IPS-18c (cell line): Measurements from ENCODE around the gene PAX4.

Experiments used
- H3K4me3 ChIP-seq: 2 replicates; pipeline ENCODE4 v1.7.0; 2013; ENCODE audit warnings: low read depth, mild to moderate bottlenecking, low read length, moderate library complexity; ENCODE audit not compliant: insufficient read depth
- H3K9me3 ChIP-seq: one replicate; pipeline ENCODE4 v1.6.1; 2013; ENCODE audit warnings: mild to moderate bottlenecking, low read length, moderate library complexity; ENCODE audit not compliant: control insufficient read depth, insufficient read depth

PAX4 gene

GRCh38 chr7:127592550-127592949 is 25.4 kb downstream of the PAX4 start:
- no peak overlapping the region for H3K4me3 ChIP-seq
- peaks cover 4% of the 10 kb centered on the region for H3K9me3 ChIP-seq

GRCh38 chr7:127591591-127591990 is 26.4 kb downstream of the PAX4 start:
- Histone ChIP-seq H3K4me3 (no peak overlapping the region), H3K9me3 (peaks cover 4% of the 10 kb centered on the region)

- Histone ChIP-seq H3K4me3 (no peak overlapping the region), H3K9me3 (peaks cover 4% of the 10 kb centered on the region)
These were observed 26.8 kb downstream of the PAX4 start for GRCh38 chr7:127591189-127591588.

- peaks cover 4% of the 10 kb centered on the region for H3K9me3 ChIP-seq
- no peak overlapping the region for H3K4me3 ChIP-seq
These were observed 28.0 kb downstream of the PAX4 start for GRCh38 chr7:127589896-127590295.

GRCh38 chr7:127588697-127589482 is 29.1 kb downstream of the PAX4 start:
- H3K4me3 ChIP-seq: peak overlapping the region; percentile 63
- H3K9me3 ChIP-seq: no peaks in the 10 kb centered on the region

- peak within 1 kb of the TSS; percentile 63 for H3K4me3 ChIP-seq
- no peaks in the 10 kb centered on the region for H3K9me3 ChIP-seq
These were observed 29.8 kb downstream of the PAX4 start, which contains the start of gene ARF5 for GRCh38 chr7:127588019-127588696. TSS of gene ARF5 (plus strand) at chr7:127588411. CDS start at chr7:127588499, 88 bp downstream.

GRCh38 chr7:127587663-127588018 is 30.3 kb downstream of the PAX4 start:
- H3K4me3 ChIP-seq: peak overlapping the region; percentile 63
- no peaks in the 10 kb centered on the region for H3K9me3 ChIP-seq

GRCh38 chr7:127586346-127586745 is 31.6 kb downstream of the PAX4 start:
- no peaks in the 10 kb centered on the region for H3K9me3 ChIP-seq
- H3K4me3 ChIP-seq: no peak overlapping the region

- H3K4me3 ChIP-seq: peak within 1 kb of the TSS; percentile 79
- no peaks in the 10 kb centered on the region for H3K9me3 ChIP-seq
These were observed 32.6 kb downstream of the PAX4 start, which contains the start of gene GCC1 for GRCh38 chr7:127585044-127585953. TSS of gene GCC1 (minus strand) at chr7:127585596. CDS start at chr7:127585182, 414 bp downstream.

- peak overlapping the region; percentile 79 for H3K4me3 ChIP-seq
These were observed 33.3 kb downstream of the PAX4 start for GRCh38 chr7:127584648-127585043.

GRCh38 chr7:127582361-127582760 is 35.6 kb downstream of the PAX4 start:
- Histone ChIP-seq H3K4me3 (no peak overlapping the region), H3K9me3 (no peaks in the 10 kb centered on the region)

More at GRCh38 chr7:127584648-127585043, 33.3 kb downstream of the PAX4 start:
- no peaks in the 10 kb centered on the region for H3K9me3 ChIP-seq

GRCh38 chr7:127581716-127582115 is 36.2 kb downstream of the PAX4 start:
- H3K9me3 ChIP-seq: no peaks in the 10 kb centered on the region
- no peak overlapping the region for H3K4me3 ChIP-seq

GRCh38 chr7:127580612-127581011 is 37.3 kb downstream of the PAX4 start:
- Histone ChIP-seq H3K4me3 (no peak overlapping the region), H3K9me3 (no peaks in the 10 kb centered on the region)

GRCh38 chr7:127578711-127579275 is 39.1 kb downstream of the PAX4 start:
- Histone ChIP-seq H3K4me3 (no peak overlapping the region), H3K9me3 (no peaks in the 10 kb centered on the region)

- no peaks in the 10 kb centered on the region for H3K9me3 ChIP-seq
These were observed 39.8 kb downstream of the PAX4 start for GRCh38 chr7:127578036-127578684.

GRCh38 chr7:127571741-127572505 is 46.0 kb downstream of the PAX4 start:
- no peak overlapping the region for H3K4me3 ChIP-seq
- no peaks in the 10 kb centered on the region for H3K9me3 ChIP-seq

More at GRCh38 chr7:127578036-127578684, 39.8 kb downstream of the PAX4 start:
- no peak overlapping the region for H3K4me3 ChIP-seq
